Measurements from ENCODE around the gene TIMM13.

The TIMM13 gene

GRCh38 chr19:2381148-2381820 lies 46.1 kb downstream of the TIMM13 start:
- no peak for DNase-seq (ENCODE audit: low read depth)
- H3K4me3 ChIP-seq (ENCODE audit: low read depth, low read length) = no peak overlapping the region
- TF ChIP-seq CTCF (IDR thresholded peaks at IDR 0.05; ENCODE audit: low read depth, low read length, missing control alignments) = no peak
- in situ Hi-C loops (cut with HindIII; ENCODE audit: low sequenced_read_pairs) = no loop called here

GRCh38 chr19:2380567-2380966 lies 46.8 kb downstream of the TIMM13 start:
- in situ Hi-C loops (cut with HindIII; ENCODE audit: low sequenced_read_pairs) = no loop called here
- DNase-seq (ENCODE audit: low read depth) = no peak
- H3K4me3 ChIP-seq (ENCODE audit: low read depth, low read length) = no peak overlapping the region
- no peak for TF ChIP-seq CTCF (IDR thresholded peaks at IDR 0.05; ENCODE audit: low read depth, low read length, missing control alignments)

- TF ChIP-seq CTCF (IDR thresholded peaks at IDR 0.05; ENCODE audit: low read depth, low read length, missing control alignments) = no peak
- no peak for DNase-seq (ENCODE audit: low read depth)
- no peak overlapping the region for H3K4me3 ChIP-seq (ENCODE audit: low read depth, low read length)
- in situ Hi-C loops (cut with HindIII; ENCODE audit: low sequenced_read_pairs) = no loop called here
Observed at GRCh38 chr19:2376784-2377519, 50.4 kb downstream of the TIMM13 start.
